Motor neuron (in vitro differentiated cells): ENCODE measurements around the gene CCR3. TPM values are rescaled to one million over a fixed set of nuclear protein-coding genes. Genes with fewer than 3 reads are reported as not detected.
A peak's percentile ranks its signal among the peaks of the same experiment; 100 is the strongest.

ENCODE experiments used
- ATAC-seq, 8 experiments: fragments of 200-7000 bp; cut with Tn5 transposase; replicated peaks in 6 of 8; 2 replicates each; pipeline ENCODE4 v1.8.0; 2021; ENCODE audit warnings: mild to moderate bottlenecking in 8 of 8, moderate library complexity in 8 of 8
- H3K27ac ChIP-seq, 2 donors: fragments of 250-450 bp; sonication (Bioruptor Pico); 2 replicates each; pipeline ENCODE4 v1.9.0; 2021; ENCODE audit warnings: antibody characterized with exemption in 2 of 2, mild to moderate bottlenecking in 2 of 2, moderate library complexity in 1 of 2
- H3K4me1 ChIP-seq, 2 donors: fragments of 250-450 bp; sonication (Bioruptor Pico); replicated peaks in 1 of 2; 2 replicates each; pipeline ENCODE4 v1.6.1; 2021; ENCODE audit warnings: antibody characterized with exemption in 2 of 2, mild to moderate bottlenecking in 2 of 2, moderate library complexity in 1 of 2
- H3K4me3 ChIP-seq, 5 donors: fragments of 250-450 bp; sonication (Bioruptor Pico); 2 replicates each; pipeline ENCODE4 v1.9.0; 2021; ENCODE audit warnings: antibody characterized with exemption in 5 of 5, mild to moderate bottlenecking in 5 of 5, moderate library complexity in 4 of 5
- WGBS, 10 experiments: fragments of 450-650 bp; shearing (Covaris generic); methylation state at CpG; one replicate each; pipeline ENCODE4 v1.0.0; 2022; 5-methylcytosine and 5-hydroxymethylcytosine counted together
- in situ Hi-C, 9 experiments: fragments of 400-800 bp; cut with MboI; loops; one replicate each; pipeline ENCODE4 v1.15.0; 2021; ENCODE audit warnings: low sequenced_read_pairs in 9 of 9, low pct_unique_long_range_greater_than_20kb in 2 of 9; ENCODE audit not compliant: unreplicated experiment in 9 of 9
- total RNA-seq, 8 experiments: library from RNA; unstranded; fragments of 300-600 nt; gene quantifications; 2 replicates each; pipeline versions ENCODE4 v1.2.3 to v1.2.4, GENCODE V29; 2022

The CCR3 gene
- total RNA-seq, 8 experiments from 2014 or later: 0.25 to 0.57 (median 0.36) TPM; not detected in 4

DNA sequence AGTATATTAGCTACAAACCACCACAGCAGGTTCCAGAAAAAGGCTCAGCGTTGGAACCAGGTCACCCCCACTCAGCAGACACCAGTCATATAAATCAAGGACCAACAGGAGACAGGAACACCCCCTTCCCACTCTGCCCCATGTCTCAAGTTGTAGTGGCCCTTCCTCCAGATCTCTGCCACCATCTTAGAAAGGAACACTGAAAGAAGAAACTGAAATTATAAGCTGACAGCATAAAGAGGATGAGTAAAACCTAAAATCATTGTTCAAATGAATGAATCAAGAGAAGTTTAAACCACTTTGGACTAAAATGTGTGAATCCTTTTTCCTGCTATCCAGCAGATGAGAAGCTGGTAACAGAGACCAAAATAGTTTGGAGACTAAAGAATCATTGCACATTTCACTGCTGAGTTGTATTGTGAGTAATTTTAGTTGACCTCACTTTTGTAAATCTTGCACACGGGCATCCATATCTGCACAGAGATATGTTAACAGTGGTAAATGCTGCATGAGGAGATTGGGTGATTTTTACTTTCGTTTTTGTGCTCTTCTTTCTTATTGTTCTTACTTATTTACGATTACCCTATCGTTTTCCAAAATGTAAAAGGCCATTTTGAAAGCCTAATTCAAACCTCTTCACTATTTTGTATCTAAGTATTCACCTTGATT, 19.8 kb downstream of the CCR3 start:
- 22 to 91% (median 68%) methylated on average over 3 to 5 of the region's 5 CpGs; no CpG with 5 or more reads in 1 of the 10 experiments for WGBS, 10 experiments
- in situ Hi-C loops: no loop called here
- no peak overlapping the region for H3K4me3 ChIP-seq
- H3K4me1 ChIP-seq: no peaks in the 10 kb centered on the region
- H3K27ac ChIP-seq: no peak overlapping the region
- no peak for ATAC-seq

GRCh38 chr3:46264002-46264401, 21.7 kb downstream of the CCR3 start:
- WGBS, 10 experiments: 10 to 57% (median 31%) methylated on average over 1 of the region's 1 CpG; no CpG with 5 or more reads in 4 of the 10 experiments
- no peak for ATAC-seq
- H3K27ac ChIP-seq: no peak overlapping the region
- in situ Hi-C loops: no loop called here
- H3K4me1 ChIP-seq: no peaks in the 10 kb centered on the region
- H3K4me3 ChIP-seq: no peak overlapping the region

DNA sequence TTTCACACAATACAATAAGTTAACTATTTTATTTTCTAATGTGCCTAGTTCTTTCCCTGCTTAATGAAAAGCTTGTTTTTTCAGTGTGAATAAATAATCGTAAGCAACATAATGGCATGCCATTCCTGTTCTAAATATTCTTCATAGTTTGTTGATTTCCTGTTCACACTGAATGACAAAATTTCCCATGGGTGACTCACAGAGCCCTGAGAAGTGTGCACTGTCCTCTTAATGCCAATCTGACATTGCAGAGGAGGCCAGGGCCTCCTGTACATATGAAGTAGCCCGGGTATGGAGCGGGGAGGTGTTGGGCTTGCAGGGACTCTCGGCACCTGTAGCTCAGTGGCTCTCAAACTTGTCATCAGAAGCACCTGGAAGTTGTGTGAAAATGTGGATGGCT, 24.3 kb downstream of the CCR3 start:
- WGBS, 10 experiments: 81 to 100% (median 83%) methylated on average over 1 to 3 of the region's 4 CpGs; no CpG with 5 or more reads in 3 of the 10 experiments
- H3K27ac ChIP-seq: no peak overlapping the region
- no peaks in the 10 kb centered on the region for H3K4me1 ChIP-seq
- in situ Hi-C loops: no loop called here
- ATAC-seq: peak in 1 of 8 experiments; percentile 42
- H3K4me3 ChIP-seq: no peak overlapping the region

DNA sequence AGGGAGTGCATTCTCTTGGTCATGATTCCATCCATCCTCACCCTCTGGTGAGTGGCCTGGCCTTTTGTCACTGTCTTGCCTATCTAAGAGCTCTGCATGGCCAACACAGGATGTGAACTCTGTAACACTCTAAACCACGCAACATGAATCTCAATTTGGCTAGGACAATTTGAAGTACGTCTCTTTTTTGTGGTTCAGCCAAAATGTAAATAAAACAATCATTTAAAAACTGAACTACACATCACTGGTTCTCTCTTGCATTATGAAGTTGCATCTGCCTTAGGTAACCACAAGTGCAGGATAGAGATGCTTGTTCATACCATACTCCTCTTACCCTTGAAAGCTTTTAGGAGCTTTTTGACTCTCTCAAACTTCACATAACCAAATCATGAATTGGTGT, 27.3 kb downstream of the CCR3 start:
- in situ Hi-C loops: no loop called here
- H3K4me3 ChIP-seq: no peak overlapping the region
- 36 to 100% (median 83%) methylated on average over 1 to 2 of the region's 2 CpGs; no CpG with 5 or more reads in 3 of the 10 experiments for WGBS, 10 experiments
- no peak overlapping the region for H3K27ac ChIP-seq
- no peak for ATAC-seq
- H3K4me1 ChIP-seq: no peaks in the 10 kb centered on the region

DNA sequence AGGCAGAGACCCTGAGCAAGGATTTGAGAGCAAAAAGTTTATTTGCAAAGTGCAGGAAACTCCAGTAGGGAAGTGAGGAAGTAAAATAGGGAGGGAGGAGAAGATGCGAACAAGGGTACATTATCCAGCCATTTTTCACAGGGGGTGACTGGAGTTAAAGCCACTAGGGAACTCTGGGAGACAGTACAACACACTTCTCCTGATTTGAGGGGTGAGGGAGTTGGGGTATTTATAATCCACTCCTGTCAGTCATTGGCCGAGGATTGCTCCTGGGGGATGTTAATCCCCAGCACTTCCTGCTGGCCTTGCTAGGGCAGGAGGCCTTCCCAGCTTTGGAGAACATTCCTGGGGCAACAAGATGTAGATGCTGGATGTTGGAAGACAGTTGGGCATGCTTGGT, 28.2 kb downstream of the CCR3 start:
- Histone ChIP-seq H3K4me1 (no peaks in the 10 kb centered on the region), H3K27ac (no peak overlapping the region), H3K4me3 (no peak overlapping the region)
- ATAC-seq: no peak
- 11 to 80% (median 67%) methylated on average over 1 to 2 of the region's 2 CpGs; no CpG with 5 or more reads in 5 of the 10 experiments for WGBS, 10 experiments
- in situ Hi-C loops: no loop called here

- no peak overlapping the region for H3K4me3 ChIP-seq
- WGBS, 10 experiments: 6 to 88% (median 63%) methylated on average over 1 to 4 of the region's 4 CpGs; no CpG with 5 or more reads in 1 of the 10 experiments
- in situ Hi-C loops: no loop called here
These were observed 29.0 kb downstream of the CCR3 start for GRCh38 chr3:46271209-46271745.

DNA sequence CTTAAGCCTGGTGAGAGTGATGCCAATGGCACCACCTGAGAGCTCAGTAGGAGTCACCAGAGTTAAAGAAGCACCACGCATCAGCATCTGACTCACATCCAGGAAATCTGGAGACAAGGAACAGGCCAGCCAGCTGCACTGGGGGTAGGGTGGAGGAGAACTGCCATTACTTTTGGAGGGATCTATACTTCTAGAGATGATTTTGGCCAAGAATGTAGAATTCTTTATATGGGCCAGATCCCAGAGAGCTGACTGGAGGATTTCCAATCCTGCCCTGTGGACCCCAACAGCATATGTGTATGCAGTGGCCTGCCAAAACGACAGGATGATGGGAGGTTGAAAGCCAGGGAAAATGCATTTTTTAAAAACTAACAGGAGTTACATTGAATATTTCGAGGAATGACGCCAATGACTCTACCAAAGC, 29.8 kb downstream of the CCR3 start:
- WGBS, 10 experiments: 0 to 100% (median 57%) methylated on average over 1 to 4 of the region's 4 CpGs
- in situ Hi-C loops: no loop called here

More at GRCh38 chr3:46271209-46271745, 29.0 kb downstream of the CCR3 start:
- H3K27ac ChIP-seq: no peak overlapping the region
- peak in 3 of 8 experiments; percentile 12 to 50 (median 21) for ATAC-seq
- H3K4me1 ChIP-seq: no peaks in the 10 kb centered on the region

GRCh38 chr3:46276497-46277099, 34.3 kb downstream of the CCR3 start:
- in situ Hi-C loops: no loop called here
- Histone ChIP-seq H3K4me3 (no peak overlapping the region), H3K27ac (no peak overlapping the region), H3K4me1 (no peaks in the 10 kb centered on the region)
- ATAC-seq: peak in 3 of 8 experiments; percentile 86 to 94 (median 86)
- WGBS, 10 experiments: 10 to 100% (median 56%) methylated on average over 1 to 8 of the region's 9 CpGs; no CpG with 5 or more reads in 3 of the 10 experiments

More for the DNA sequence above, 29.8 kb downstream of the CCR3 start:
- Histone ChIP-seq H3K4me3 (no peak overlapping the region), H3K27ac (no peak overlapping the region), H3K4me1 (no peaks in the 10 kb centered on the region)
- peak in 2 of 8 experiments; percentile 24 to 63 for ATAC-seq

DNA sequence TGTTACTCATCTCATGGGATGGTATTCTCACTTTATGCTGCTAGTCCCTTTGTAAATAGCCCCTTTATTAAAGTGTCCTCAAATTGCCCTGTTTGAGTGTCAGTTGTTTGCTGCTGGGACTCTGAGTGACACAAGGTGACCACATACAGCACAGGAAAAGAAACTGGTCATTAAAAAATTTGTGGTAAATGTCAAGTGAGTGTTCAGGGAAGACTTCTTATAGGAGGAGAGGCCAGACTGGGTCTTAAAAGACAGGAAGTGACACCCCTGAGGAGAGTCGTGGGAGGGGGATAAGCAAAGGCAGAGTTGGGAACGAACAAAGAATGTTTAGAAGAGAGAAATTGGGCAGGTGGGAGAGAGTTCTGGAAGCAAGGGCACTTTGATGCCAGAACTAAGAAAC, 35.2 kb downstream of the CCR3 start:
- no peak overlapping the region for H3K27ac ChIP-seq
- WGBS, 10 experiments: 13 to 75% (median 62%) methylated on average over 1 to 2 of the region's 2 CpGs; no CpG with 5 or more reads in 4 of the 10 experiments
- no peak for ATAC-seq
- in situ Hi-C loops: no loop called here
- H3K4me1 ChIP-seq: no peaks in the 10 kb centered on the region
- H3K4me3 ChIP-seq: no peak overlapping the region

DNA sequence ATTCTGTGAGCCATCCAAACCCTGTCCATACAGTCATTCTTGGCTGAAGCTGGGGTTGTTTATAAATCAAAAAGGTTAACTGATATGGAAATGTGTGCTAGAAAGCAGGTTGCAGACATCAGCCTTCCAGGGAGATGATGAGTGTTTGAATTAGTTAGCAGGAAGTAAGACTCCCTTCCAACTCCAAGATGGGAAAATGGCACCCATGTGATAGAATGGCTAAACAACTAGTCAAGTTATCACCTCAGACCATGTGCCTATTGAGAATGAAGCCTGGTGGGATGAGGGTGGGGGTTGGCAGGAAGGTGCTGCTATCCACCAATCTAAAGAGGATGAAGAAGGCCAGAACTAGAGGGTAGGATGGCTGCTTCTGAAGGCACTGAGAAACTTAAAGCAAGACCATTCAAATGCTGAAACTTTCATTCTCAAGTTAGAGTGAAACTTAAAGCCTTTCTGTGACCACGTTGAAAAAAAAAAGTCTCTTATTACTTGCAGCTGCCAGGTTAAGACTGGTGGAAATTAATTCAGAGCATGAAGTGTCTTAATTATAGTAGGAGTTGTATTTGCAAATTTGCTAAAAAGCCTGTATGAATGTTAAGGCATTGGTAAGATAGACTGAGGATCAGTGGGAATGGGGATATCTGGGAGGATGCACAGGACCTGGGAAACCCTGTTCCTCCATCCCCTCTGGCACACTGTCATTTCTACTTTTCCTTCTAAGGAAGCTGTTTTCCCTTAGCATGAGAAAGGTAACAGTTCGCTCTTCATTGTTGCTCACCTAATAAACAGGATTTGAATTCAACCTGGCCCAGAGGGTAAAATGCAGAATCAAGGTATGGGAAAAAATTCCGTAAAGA, 36.8 kb downstream of the CCR3 start:
- 73 to 100% (median 86%) methylated on average over 1 to 3 of the region's 3 CpGs; no CpG with 5 or more reads in 1 of the 10 experiments for WGBS, 10 experiments
- in situ Hi-C loops: no loop called here
- Histone ChIP-seq H3K27ac (no peak overlapping the region), H3K4me3 (no peak overlapping the region), H3K4me1 (no peaks in the 10 kb centered on the region)
- no peak for ATAC-seq

- ATAC-seq: peak in 2 of 8 experiments; percentile 57 to 65
- no peak overlapping the region for H3K27ac ChIP-seq
- no peaks in the 10 kb centered on the region for H3K4me1 ChIP-seq
- no peak overlapping the region for H3K4me3 ChIP-seq
- in situ Hi-C loops: no loop called here
- 43 to 100% (median 95%) methylated on average over 1 to 5 of the region's 5 CpGs; no CpG with 5 or more reads in 1 of the 10 experiments for WGBS, 10 experiments
These were observed 38.0 kb downstream of the CCR3 start for GRCh38 chr3:46280105-46280797.

DNA sequence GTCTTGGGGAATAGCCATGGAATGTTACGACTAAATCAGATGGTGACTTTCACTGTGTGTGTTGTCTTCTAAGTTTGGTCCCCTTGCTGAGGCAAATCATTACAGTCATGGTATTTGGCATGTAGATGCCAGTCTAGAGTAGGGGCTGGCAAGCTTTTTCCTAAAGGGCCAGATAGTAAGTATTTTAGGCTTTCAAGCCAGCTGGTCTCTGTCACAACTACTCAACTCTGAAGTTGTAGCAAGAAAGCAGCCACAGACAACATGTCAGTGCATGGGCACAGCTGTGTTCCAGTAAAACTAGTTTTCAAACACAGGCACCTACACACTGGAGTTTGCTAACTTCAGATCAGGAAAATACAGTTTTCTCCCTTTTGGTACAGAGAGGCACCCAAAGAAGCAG, 39.3 kb downstream of the CCR3 start:
- 40 to 100% (median 100%) methylated on average over 1 of the region's 1 CpG; no CpG with 5 or more reads in 3 of the 10 experiments for whole genome bisulfite sequencing, 10 experiments
- H3K27ac ChIP-seq: no peak overlapping the region
- H3K4me3 ChIP-seq: no peak overlapping the region
- in situ Hi-C loops: no loop called here
- ATAC-seq: no peak
- no peaks in the 10 kb centered on the region for H3K4me1 ChIP-seq
